ENCODE results near the gene TMEM131L. TPM values are rescaled to one million over a fixed set of nuclear protein-coding genes. Genes with fewer than 3 reads are reported as not detected.
A peak's percentile ranks its signal among the peaks of the same experiment; 100 is the strongest.

Gene TMEM131L
- total RNA-seq, 1 experiment from 2014 or later: 8.1 TPM

DNA sequence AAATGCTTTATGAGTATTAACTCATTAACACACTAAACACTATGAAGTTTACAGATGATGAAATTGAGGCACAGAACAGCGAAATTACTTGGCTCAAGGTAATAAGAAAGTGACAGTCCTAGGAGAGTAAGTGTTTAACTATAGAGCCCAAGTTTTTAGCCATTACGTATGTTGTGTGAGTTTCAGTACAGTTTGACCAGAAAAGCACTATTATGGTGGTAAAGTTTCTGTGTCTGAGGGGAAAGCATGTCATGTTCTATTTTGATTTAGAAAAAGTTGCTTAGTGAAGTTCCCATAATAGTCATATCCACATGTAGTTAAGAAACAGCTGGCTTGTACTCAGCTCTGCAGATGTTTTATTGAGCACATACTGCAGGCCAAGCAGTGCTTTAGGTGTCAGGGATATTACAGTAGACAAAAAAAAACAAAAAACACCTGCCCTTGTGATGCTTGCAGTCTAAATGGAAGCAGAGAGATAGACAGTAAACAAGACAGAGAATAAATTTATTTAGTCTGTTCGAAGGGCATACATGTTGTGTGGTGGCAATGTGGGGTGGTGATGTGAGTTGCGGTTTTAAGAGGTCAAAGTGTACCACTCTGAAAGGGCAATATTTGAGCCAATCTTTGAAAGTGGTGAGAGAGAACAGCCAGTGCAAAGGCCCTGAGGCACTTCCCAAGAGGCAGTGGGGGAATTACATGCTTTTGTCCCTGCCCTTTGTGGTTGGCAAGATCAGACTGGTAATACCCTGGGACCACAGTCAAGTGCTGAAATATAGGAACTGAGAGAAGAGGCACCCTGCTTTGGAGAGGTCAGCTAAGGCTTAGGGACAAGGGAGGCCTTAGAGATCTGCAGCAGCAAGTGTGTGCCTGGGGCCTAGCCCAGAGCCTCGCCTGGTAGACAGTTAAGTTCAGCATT, 6.2 kb downstream of the TMEM131L start:
- DNase-seq (ENCODE audit: low read depth): no peak

DNA sequence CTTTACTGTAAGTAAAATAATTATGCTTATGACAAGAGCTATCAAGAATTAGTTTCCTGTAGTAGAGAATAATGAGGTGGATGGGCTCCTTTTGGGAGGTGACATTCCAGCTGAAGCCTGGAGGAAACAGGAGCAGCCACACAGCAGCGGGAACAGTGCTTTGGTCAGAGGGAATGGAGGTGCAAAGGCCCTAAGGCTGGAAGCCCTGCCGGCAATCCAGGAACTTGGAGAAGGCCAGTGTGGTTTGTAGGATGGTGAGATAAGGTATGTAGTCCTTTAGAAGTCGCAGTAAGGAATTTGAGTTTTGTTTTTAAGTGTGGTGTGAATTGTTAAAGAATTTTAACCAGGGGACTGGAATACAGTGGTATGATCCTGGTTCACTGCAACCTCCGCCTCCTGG, 8.1 kb downstream of the TMEM131L start:
- DNase-seq (ENCODE audit: low read depth): no peak

DNA sequence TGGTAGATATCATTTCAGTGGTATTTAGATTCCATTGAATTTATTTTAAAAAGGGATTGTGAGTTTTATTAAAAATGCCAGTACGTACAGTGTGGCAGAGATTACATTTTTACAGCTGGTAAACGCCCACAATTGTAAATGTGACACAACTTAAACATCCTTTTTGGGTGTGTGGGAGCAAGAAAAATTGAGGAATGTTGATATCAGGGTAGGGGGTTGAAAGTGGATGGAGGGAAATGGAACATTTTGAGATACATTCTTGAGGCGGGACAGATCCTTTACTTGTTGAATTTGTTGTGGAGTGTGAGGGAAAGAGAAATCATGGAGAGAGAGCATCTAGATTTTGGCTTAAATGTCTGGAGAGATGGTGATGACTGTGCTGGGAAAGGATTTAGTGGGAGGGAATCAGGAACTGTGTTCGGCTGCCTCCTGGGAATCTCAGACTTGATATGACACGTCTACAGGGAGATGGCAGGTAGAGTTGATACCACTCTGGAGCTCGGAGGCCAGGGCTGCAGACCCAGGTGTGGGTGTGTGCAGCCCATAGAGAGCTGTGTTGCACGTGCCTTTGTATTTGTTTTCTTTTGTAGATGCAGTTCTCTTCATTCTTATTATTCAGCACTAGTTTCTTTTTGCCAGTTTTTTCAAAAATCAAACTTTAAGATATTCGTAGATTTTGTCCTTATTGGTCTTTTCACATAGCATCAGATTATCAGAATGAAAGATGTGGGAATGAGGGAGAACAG, 10.8 kb downstream of the TMEM131L start:
- DNase-seq (ENCODE audit: low read depth): no peak

DNA sequence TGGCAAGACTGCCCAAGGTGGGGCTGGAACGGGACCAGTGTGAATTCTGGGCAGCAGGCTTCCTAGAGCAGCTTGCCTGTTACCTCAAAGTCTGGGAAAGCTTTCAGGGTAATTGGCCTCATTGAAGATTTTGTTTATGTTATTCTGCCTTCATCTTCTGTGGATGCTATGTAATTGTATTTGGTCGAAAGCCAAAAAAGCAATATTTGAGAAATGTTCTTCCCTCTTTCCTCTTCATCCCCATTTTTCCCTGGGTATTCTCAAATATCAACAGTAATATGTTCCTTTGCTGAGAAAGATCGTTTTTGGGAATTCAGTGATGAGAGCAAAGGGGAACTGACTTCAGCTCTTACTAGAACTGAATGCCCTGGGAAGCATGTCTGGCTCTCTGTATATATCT, 12.9 kb downstream of the TMEM131L start:
- no peak for DNase-seq (ENCODE audit: low read depth)

DNA sequence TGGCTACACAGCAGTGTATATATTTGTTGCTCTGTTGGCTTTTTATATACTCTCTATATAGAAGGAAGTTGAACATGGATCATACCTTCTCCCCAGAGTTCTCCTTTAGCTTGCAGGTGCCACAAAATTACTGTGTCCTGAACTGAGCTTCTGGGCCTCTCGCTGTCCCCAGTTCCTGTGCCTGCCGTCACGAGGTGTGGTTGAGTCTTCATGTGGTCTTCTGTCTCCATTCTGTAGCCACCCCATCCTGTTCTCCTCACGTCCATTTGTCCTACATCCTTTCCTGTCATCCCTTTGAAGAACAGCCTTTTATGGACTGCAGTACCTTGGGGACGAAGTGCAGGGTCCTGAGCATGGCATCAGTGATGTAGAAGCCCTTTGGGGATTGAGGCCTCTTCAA, 14.5 kb downstream of the TMEM131L start:
- DNase-seq (ENCODE audit: low read depth): no peak

DNA sequence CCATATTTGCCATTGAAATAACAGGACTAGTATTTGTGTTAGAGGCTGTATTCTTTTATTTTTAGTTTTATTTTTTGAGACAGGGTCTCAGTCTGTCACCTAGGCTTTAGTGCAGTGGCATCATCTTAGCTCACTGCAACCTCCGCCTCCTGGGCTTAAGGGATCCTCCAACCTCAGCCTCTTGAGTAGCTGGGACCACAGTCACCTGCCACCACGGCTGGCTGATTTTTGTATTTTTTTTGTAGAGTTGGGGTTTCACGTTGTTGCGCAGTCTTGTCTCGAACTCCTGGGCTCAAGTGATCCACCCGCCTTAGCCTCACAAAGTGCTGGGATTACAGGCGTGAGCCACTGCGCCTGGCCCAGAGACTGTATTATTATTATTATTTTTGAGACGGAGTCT, 15.3 kb downstream of the TMEM131L start:
- no peak for DNase-seq (ENCODE audit: low read depth)

DNA sequence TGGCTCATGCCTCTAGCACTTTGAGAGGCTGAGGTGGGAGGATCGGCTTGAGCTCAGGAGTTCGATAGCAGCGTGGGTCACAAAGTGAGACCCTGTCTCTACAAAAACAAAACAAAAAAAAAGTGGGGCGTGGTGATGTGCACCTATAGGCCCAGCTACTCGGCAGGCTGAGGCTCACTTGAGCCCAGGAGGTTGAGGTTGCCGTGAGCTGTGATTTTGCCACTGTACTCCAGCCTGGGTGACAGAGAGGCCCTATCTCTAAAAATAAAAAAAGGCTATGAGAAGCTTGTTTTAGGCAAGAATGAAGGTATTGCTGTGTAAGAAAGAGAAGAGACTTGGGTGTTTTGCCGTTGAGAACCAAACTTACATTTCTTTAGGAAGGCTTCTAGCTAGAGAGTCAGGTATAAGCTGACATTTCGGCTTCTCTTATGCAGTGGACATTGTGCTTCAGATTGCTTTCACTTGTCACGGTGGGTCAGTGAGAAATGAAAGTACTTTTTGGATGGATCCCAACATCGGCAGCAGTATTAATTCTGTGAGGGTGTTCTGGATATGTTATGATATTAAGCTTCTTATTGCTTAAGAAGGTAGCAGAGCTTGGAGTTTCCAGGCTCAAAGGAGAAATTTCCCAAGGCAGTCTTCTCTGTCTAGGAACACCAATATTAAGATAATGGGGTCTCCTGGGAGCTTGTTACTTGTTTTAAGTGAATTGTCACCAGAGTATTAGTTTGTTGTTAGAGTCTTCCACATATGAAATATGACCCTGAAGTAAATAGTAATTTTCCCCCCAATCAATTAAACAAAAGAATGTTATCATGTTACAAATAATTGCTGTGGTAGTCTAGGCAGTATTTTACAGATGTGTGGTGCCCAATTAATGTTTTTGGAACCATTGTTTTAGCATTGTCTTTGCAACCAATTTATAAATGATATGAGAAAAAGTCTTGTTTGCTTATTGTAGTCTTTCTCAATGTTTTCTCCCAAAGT, 17.6 kb downstream of the TMEM131L start:
- no peak for DNase-seq (ENCODE audit: low read depth)

DNA sequence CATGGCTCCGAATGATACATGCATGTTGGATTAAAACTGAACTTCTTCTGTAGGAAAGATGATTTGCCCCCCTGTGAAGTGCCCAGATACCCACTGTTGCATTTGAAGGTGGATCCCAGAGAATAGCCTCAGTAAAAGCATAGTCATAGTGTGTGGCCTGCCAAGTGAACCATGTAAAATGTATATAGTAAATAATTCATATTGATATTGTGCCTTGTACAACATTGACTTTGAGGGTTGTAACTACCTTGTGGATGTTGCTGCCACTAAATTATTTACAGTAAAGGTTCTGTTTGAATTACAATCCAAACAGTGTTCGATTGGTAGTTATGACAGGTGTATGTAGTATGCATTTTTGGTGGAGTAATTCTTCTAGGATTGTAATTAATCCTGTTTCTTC, 19.2 kb downstream of the TMEM131L start:
- no peak for DNase-seq (ENCODE audit: low read depth)

DNA sequence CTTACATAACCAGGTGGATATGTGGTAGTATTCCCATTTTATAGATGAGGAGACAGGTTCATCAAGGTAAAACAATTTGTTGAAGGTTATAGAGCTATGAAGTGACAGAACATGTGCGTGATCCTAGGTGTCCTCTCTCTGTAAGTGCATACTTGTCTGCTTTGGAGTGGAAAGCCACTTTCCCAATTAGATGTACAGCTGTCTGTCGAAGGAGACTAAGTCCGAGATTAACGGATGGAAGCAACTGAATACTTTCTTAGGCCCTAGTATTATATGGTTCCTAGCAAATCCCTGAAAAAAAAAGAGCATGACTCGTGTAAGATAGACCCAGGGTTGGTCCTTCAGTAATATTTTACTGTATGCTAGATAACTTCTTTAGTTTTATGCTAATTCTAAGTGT, 19.7 kb downstream of the TMEM131L start:
- DNase-seq (ENCODE audit: low read depth): no peak

DNA sequence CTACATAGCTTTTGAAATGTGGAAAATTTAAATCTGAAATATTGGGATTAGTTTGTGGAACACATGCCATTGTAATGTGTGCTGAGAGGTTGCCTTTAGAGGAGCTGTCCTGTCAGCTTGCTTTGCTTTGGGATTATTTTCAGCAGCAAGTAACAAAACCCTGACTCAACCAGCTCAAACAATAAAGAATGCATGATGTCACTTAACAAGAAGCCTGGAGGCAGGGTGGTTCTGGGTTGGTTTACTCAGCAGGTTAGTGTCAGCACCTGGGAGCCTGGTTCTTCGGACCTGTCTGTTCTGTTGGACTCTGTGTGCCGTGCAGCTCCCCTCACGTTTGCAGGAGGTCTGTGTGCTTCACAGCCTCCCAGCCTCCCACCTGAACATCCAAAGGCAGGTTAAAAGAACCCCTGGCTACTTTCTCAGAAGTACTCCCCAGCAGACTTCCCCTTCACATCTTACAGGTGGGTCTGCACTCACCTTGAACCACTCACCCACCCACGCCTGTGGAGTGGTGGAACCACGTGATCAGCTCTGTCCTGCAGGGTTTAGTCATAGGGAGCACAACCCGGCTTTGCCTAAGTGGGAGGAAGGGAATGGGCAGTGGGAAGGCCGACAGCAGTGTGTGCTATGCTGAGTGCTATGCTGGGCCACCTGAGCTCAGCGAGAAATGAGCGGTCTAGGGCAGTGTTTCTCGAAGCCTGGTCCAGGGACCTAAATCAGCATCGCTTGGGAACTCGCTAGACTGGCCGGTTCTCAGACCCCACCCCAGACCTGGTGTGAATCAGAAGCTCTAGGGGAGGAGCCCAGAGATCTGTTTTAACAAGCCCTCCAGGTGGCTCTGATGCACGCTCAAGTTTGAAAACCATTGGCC, 20.4 kb downstream of the TMEM131L start:
- DNase-seq (ENCODE audit: low read depth): peak; percentile 66

DNA sequence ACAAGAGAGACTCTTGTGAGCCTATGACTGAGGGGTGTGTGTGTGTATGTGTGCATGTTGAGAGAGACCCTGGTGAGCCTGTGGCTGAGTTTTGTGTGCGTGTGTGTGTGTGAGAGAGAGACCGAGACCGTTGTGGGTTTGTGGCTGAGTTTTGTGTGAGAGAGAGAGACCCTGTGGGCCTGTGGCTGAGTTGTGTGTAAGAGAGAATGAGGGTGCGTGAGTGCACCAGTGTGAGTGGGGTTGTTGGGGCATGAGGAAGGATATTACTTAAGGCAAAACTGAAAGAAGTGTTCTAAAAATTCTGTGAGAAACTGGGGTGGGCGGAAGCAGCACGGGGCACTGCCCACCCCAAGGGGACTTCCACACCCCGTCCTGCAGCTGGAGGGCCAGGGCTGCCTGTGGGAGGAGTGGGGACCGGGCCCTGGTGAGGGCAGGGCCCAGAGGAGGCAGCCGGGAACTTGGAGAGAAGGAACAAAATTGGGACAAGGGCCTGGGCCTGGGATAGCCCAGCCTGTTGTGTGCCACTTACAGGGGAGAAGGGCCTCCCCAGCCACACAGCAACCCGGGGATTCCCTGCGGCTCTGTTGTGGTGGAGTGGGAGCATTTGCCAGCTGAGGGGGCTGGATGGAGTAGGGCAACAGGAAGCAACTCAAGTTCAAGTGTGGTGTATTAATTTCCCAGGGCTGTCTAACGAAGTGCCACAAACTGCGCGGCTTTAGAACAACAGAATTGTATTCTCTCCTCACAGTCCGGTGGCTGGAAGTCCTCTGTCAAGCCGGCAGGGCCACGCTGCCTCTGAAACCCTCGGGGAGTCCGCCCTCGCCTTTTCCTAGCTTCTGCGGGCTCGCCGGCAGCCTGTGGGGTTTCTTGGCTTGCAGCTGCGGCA, 22.1 kb downstream of the TMEM131L start:
- DNase-seq (ENCODE audit: low read depth): peak; percentile 48

DNA sequence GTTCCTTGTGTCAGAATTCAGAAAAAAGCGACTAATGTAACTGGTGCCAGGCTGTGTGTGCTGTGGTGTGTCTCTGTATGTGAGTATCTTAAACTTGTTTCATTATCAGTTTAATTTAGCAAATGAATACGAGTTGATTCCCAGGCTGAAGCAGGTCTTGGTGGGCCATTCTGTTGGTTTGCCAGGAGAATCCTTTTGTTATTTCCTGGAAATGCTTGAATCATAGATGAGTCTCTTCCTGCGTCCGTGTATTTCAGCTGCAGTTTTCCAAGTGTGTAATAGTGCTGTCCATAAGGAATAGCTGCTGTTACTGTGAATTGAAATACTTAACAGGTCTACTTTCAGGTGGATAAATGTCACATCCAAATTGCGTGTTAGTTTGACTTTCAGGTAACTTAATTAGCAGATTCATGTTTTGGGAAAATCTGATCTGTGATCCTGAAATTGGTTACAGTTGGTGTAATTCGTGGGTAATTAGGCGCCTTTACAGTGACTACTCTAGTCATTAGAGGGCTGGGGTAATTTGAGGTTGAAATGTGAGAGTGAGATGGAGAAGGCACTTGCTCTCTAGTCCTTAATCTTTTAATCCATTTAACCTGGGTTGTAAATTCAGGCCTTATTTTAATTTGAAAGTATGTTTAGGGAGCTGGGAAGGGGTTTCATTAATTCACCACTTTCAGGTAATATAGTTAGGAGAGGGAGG, 23.8 kb downstream of the TMEM131L start:
- DNase-seq (ENCODE audit: low read depth): peak; percentile 24

DNA sequence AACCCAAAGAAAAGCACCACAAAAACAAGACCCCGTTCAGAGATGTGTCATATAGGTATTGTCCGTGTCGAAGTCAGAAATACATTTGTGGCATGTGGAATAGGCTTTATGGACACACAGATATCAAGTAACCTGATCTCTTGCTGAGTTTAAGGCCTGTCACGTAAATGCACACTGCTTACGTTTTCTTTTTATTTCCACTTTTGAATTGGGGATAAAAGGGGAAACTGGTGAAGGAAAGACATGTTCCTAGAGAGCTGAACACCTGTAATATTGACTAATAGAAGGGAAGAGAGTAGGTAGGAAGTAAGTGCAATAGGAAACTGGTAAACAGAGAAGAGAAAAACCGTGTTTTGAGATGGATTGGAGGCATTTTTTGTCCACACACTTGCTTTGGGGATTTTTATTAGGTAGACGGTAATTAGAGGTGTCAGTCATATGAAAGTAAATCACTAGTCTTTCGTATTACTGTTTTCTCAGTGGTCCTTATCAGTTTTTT, 24.9 kb downstream of the TMEM131L start:
- no peak for DNase-seq (ENCODE audit: low read depth)

DNA sequence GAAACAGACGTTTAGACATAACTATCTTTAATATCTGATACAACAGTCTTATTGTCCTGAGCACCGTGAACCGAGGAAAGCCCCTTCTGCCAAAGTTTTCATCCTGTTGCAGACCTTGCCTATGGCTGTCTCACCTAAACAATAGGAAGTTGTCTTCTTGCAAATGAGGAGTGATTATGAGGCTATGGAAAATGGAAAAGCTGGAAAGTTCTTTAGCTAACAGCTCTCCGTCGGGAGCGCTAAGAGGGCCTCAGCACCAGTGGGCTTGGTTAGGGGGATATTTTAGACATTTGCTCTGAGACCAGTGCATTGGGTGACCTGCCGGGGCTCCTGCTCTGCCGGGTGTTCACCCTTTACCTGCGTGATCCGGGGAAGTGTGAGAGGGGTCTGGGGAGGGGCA, 28.4 kb downstream of the TMEM131L start:
- no peak for DNase-seq (ENCODE audit: low read depth)

DNA sequence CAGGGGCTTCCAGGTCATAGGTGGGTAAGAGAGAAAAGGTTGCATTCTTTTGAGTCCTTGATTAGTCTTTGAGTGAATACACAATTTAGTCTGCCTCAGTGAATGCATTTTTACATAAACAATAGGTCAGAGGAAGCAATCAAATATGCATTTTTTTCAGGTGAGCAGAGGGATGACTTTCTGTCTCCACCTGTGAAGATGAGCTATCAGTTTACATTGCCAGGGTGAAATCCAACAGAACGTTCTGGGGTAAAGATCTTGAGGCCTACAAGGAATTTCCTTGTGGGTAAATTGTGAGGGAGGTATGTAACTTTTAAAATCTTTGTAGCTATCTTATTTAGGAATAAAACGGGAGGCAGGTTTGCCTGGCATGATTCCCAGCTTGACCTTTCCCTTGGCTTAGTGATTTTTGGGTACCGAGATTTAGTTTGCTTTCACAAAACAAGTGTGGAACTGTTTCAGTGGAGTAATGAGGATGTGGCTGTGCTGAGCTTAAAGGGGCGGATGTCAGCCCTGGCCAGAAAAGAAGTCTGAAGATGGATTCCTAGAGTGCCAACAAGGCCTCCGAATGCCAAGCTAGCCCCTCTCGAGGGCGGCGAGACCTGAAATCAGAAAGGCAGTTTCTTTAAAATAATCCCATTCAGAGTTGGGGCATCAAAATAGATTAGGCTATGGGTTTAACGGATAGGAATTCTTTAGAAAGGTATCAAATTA, 29.5 kb downstream of the TMEM131L start:
- no peak for DNase-seq (ENCODE audit: low read depth)

DNA sequence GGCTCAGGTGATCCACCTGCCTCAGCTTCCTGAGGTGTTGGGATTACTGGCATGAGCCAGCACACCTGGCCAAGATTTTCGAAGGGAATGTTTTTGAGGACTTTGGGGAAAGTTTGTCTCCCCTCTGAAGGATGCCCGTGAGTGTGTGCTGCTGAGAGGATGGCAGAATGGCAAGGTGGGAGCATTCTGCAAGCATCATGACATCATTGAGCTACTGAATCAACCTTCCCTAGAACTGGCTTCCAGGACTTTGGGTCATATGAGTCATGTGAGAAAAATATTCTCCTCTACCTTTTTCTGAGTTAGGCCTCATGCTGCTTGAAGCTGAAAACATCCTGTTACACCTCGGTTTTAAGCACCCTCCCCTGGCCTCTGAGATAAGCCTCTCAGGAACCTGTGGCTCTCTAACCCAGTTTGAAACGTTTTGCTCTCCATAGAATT, 31.0 kb downstream of the TMEM131L start:
- peak; percentile 41 for DNase-seq (ENCODE audit: low read depth)

DNA sequence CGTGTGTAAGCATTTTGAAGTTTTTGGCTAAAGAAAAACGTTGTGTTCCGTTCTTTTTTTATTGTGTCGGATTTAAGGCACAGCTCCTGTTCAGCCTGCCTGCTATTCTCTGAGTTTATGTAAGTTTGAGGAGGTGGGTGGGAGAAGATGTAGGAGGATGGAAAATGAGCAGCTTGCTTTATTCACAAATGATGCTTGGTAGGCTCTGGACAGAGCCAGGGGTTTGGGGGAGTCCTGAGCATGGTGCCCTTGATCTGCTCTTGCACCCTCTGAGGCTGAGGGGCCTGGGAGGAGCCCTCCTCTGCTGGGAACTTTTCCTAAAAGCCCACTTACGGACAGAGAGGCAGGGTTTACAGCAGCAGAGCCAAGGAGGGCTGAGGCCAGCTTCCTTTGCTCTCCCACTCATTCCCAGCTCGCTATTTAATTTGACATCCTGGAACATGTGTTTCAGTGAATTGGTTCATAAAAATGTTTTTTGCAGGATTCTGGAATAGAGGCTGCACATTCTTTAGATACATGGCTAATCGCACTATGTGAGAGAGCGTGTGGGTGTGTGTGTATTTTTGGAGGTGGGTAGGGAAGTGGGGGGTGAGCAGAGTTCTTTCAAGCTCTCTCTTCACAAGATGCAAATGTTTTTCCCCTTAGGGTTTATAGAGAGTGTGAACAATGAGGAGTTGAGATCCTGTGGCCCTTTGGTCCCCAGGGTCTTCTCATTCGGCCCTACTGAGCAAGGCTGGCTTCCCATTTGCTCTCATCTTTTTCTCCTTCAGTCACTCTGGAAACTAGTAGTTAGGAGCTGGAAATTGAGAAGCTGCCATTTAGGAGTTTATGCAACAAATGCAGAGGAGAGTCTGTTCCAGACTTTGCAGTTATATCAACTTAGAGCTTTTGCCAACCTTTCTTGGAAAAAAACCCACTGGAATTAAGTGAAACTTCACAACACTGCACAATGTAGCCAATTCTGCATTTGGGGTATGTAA, 32.1 kb downstream of the TMEM131L start:
- no peak for DNase-seq (ENCODE audit: low read depth)

All from Daoy (cell line).